ENCODE data around the gene SLC30A4. TPM values are rescaled to one million over a fixed set of nuclear protein-coding genes. Genes with fewer than 3 reads are reported as not detected.
A peak's percentile ranks its signal among the peaks of the same experiment; 100 is the strongest.

Gene SLC30A4, protein sequence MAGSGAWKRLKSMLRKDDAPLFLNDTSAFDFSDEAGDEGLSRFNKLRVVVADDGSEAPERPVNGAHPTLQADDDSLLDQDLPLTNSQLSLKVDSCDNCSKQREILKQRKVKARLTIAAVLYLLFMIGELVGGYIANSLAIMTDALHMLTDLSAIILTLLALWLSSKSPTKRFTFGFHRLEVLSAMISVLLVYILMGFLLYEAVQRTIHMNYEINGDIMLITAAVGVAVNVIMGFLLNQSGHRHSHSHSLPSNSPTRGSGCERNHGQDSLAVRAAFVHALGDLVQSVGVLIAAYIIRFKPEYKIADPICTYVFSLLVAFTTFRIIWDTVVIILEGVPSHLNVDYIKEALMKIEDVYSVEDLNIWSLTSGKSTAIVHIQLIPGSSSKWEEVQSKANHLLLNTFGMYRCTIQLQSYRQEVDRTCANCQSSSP
- total RNA-seq = 1 to 10 TPM; 3.5 to 4.3 TPM

DNA sequence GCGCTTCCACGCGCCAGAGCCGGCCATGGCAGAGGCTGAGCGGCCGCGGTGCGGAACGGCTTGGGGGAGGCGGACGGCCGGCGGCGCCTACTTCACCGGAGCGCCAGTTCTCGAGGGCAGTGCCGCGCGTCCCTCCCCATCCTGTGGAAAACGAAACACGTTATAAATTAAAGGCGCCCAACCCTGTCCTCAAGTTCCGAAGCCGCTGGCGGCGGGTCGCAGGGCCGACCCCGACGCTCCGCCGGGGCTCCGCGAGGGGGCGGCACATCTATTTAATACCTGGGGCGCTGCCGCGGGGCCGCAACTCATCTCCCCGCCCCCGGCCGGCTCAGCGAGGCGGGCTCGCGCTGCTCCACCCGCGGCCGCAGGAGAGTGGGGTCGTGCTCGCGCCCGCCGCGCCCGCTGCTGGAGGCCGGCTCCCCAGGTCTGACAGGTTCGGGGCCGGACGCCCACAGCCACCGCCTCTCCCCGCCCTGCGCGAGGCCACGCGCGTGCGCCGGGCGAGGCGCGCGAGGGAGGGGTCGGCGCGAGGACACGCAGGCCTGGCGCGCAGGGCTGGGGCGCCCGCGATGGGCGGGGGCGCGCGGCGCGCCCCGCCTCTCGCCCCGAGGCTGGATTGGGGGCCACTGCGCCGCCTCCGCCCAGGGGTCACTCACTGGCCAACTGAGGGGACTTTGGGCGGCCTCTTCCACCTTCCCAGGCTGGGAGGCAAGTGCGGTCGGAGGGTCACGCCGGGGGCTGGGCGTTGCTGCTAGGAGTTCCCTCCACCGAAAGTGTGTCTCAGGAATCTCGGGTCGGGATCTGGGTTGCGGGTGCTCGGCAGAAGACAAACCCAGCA, at the start of gene SLC30A4:
TSS of gene SLC30A4 (minus strand) at position 428 of the 838 bp plus-strand sequence. CDS start at position 27, 401 bp downstream.
- Mint-ChIP-seq H3K4me1 (peaks cover 22% of the 10 kb centered on the region), H3K27ac (peak within 1 kb of the TSS; percentile 85), H3K9me3 (no peaks in the 10 kb centered on the region), H3K27me3 (peaks cover 26% of the 10 kb centered on the region), H3K36me3 (ENCODE audit: low read depth) (no peaks in the 10 kb centered on the region), H3K4me3 (peak within 1 kb of the TSS; percentile 86)
- POLR2A ChIA-PET = no interaction called here
- CTCF ChIA-PET = no interaction called here
- peak; percentile 62 for DNase-seq

- Mint-ChIP-seq H3K4me1 (no peaks in the 10 kb centered on the region), H3K36me3 (ENCODE audit: low read depth) (no peaks in the 10 kb centered on the region), H3K4me3 (no peak overlapping the region), H3K9me3 (no peaks in the 10 kb centered on the region), H3K27me3 (peaks cover 39% of the 10 kb centered on the region), H3K27ac (no peak overlapping the region)
- DNase-seq = no peak
- POLR2A ChIA-PET = interaction anchor here (0.7 kb wide), 1 partner anchor 31 kb away, joined by 4 read pairs; no protein-coding TSS in a partner anchor
- CTCF ChIA-PET = interaction anchor here (0.6 kb wide), 1 partner anchor 1271 kb away, joined by 3 read pairs; no protein-coding TSS in a partner anchor
These were observed 33.5 kb upstream of the SLC30A4 start for GRCh38 chr15:45555934-45556608.

GRCh38 chr15:45551676-45552075, 29.1 kb upstream of the SLC30A4 start:
- no peak for DNase-seq
- Mint-ChIP-seq H3K27me3 (peaks cover 24% of the 10 kb centered on the region), H3K27ac (no peak overlapping the region), H3K4me3 (no peak overlapping the region), H3K36me3 (ENCODE audit: low read depth) (no peaks in the 10 kb centered on the region), H3K9me3 (no peaks in the 10 kb centered on the region), H3K4me1 (no peaks in the 10 kb centered on the region)
- ChIA-PET POLR2A (no interaction called here), CTCF (interaction anchor here (0.5 kb wide), 1 partner anchor 670 kb away, joined by 3 read pairs; no protein-coding TSS in a partner anchor)

- peaks cover 17% of the 10 kb centered on the region for H3K27me3 Mint-ChIP-seq
- CTCF ChIA-PET = no interaction called here
- POLR2A ChIA-PET = no interaction called here
- no peak for DNase-seq
- no peaks in the 10 kb centered on the region for H3K4me1 Mint-ChIP-seq
- no peaks in the 10 kb centered on the region for H3K9me3 Mint-ChIP-seq
- H3K27ac Mint-ChIP-seq = no peak overlapping the region
- H3K36me3 Mint-ChIP-seq (ENCODE audit: low read depth) = no peaks in the 10 kb centered on the region
- H3K4me3 Mint-ChIP-seq = no peak overlapping the region
These were observed 27.9 kb upstream of the SLC30A4 start for GRCh38 chr15:45550436-45550835.

DNA sequence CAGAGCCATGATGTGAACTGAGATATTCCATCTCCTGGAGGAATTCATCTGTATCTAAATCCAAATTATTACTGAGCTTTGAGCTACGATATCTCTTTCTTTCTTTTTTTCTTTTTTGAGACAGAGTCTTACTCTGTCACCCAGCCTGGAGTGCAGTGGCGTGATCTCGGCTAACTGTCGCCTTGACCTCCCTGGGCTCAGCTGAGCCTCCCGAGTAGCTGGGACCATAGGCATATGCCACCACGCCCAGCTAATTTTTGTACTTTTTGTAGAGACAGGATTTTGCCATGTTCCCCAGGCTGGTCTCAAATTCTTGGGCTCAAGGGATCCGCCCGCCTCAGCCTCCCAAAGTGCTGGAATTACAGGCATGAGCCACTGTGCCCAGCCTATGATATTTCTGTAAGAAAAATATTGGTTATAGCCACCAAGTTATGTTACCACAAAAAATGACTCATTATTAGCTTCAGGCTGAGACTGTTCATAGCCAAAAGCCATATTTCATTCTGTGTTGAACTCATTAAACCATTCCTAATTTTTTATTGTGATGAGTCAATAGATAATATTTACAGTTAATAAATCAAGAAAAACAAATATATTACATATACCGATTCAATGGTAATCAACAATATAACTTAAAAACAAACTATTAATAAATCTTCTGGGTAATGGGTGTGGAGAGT, 27.1 kb upstream of the SLC30A4 start:
- ChIA-PET POLR2A (no interaction called here), CTCF (no interaction called here)
- no peak for DNase-seq
- Mint-ChIP-seq H3K27me3 (peaks cover 15% of the 10 kb centered on the region), H3K36me3 (ENCODE audit: low read depth) (no peaks in the 10 kb centered on the region), H3K9me3 (no peaks in the 10 kb centered on the region), H3K27ac (no peak overlapping the region), H3K4me3 (no peak overlapping the region), H3K4me1 (no peaks in the 10 kb centered on the region)

DNA sequence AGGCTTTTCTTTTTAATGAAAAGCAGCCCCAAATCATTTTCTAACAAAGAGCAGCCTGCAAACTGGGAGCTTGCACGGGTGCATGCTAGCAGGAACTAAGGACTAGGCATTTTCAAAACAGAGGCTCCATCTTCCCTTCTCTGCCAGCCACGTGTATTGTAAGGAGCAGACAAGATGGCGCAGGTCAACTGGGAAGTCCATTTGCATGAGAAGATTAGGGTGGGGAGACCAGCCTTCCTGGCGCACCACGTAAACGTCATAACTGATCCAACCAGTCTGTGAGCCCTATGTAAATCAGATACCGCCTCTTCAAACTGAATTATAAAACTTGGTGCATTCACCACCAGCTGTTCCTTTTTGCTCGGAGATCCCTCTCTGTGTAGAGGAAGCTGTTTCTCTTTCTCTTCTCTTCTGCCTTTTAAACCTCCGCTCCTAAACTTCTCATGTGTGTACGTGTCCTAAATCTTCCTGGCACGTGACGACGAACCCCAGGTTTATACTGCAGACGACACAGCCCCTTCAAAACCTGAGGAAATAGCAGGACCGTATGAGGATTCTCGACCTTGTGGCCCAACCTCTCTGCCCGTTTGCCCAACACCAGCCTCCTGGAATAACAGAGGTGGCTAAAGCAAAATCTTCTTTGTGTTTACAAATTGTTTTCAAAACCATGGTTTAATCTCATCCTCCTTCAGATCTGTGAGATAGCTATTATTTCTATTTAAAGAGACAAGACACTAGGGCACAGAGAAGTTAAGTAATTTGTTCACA, 26.4 kb upstream of the SLC30A4 start:
- Mint-ChIP-seq H3K4me1 (no peaks in the 10 kb centered on the region), H3K36me3 (ENCODE audit: low read depth) (no peaks in the 10 kb centered on the region), H3K27me3 (peaks cover 9% of the 10 kb centered on the region), H3K27ac (no peak overlapping the region), H3K9me3 (no peaks in the 10 kb centered on the region), H3K4me3 (no peak overlapping the region)
- DNase-seq = no peak
- ChIA-PET CTCF (no interaction called here), POLR2A (no interaction called here)

- no peak overlapping the region for H3K27ac Mint-ChIP-seq
- no peaks in the 10 kb centered on the region for H3K36me3 Mint-ChIP-seq (ENCODE audit: low read depth)
- POLR2A ChIA-PET = no interaction called here
These were observed 24.2 kb upstream of the SLC30A4 start for GRCh38 chr15:45546789-45547188.

DNA sequence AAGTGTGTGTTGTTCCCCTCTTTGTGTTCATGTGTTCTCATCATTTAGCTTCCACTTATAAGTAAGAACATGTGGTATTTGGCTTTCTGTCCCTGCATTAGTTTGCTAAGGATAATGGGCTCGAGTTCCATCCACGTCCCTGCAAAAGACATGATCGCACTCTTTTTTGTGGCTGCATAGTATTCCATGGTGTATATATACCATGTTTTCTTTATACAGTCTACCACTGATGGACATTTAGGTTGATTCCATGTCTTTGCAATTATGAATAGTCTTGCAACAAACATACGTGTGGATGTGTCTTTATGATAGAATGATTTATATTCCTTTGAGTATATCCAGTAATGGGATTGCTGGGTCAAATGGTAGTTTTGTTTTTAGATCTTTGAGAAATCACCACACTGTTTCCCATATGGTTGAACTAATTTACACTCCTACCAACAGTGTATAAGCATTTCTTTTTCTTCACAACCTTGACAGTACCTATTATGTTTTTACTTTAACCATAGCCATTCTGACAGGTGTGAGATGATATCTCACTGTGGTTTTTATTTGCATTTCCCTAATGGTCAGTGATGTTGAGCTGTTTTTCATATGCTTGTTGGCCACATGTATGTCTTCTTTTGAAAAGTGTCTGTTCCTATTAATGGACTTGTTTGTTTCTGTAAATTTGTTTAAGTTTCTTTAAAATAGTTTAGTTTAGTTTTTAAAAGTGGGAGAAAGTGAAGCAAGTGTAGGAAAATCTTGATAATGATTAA, 21.9 kb upstream of the SLC30A4 start:
- CTCF ChIA-PET = no interaction called here

More at GRCh38 chr15:45546789-45547188, 24.2 kb upstream of the SLC30A4 start:
- no peak overlapping the region for H3K4me3 Mint-ChIP-seq
- DNase-seq = no peak
- no peaks in the 10 kb centered on the region for H3K9me3 Mint-ChIP-seq
- H3K4me1 Mint-ChIP-seq = no peaks in the 10 kb centered on the region
- CTCF ChIA-PET = interaction anchor here (0.6 kb wide), 2 partner anchors 29 to 296 kb away, joined by 4 read pairs; no protein-coding TSS in a partner anchor
- peaks cover 2% of the 10 kb centered on the region for H3K27me3 Mint-ChIP-seq

GRCh38 chr15:45543051-45543450, 20.5 kb upstream of the SLC30A4 start:
- Mint-ChIP-seq H3K4me1 (no peaks in the 10 kb centered on the region), H3K9me3 (no peaks in the 10 kb centered on the region), H3K27ac (no peak overlapping the region), H3K27me3 (peaks cover 2% of the 10 kb centered on the region), H3K36me3 (ENCODE audit: low read depth) (no peaks in the 10 kb centered on the region), H3K4me3 (no peak overlapping the region)
- ChIA-PET CTCF (no interaction called here), POLR2A (no interaction called here)
- DNase-seq = no peak

More for the DNA sequence above, 21.9 kb upstream of the SLC30A4 start:
- no peaks in the 10 kb centered on the region for H3K36me3 Mint-ChIP-seq (ENCODE audit: low read depth)
- no peaks in the 10 kb centered on the region for H3K4me1 Mint-ChIP-seq
- H3K9me3 Mint-ChIP-seq = no peaks in the 10 kb centered on the region
- POLR2A ChIA-PET = no interaction called here
- H3K4me3 Mint-ChIP-seq = no peak overlapping the region
- DNase-seq = no peak
- no peak overlapping the region for H3K27ac Mint-ChIP-seq
- peaks cover 2% of the 10 kb centered on the region for H3K27me3 Mint-ChIP-seq

DNA sequence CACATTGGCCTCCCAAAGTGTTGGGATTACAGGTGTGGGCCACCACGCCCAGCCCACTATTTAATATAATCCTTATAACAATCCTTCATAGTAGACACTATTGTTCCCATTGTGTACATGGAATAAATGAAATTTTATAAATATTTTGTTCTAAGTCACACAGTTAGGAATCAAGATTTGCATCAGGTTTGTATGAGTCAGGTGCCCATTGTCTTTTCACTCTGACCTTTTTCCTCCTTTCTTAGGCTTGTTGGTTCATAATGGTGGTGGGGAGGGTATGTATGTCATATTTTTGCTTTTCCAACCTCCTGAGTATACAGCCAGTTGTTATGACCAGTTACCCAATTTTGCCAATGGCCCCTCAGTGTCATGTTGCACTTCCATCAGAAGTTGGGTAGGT, 18.0 kb upstream of the SLC30A4 start:
- Mint-ChIP-seq H3K27ac (no peak overlapping the region), H3K4me3 (no peak overlapping the region), H3K4me1 (no peaks in the 10 kb centered on the region), H3K36me3 (ENCODE audit: low read depth) (no peaks in the 10 kb centered on the region), H3K9me3 (no peaks in the 10 kb centered on the region), H3K27me3 (no peaks in the 10 kb centered on the region)
- POLR2A ChIA-PET = no interaction called here
- CTCF ChIA-PET = interaction anchor here (0.7 kb wide), 1 partner anchor 158 kb away, joined by 3 read pairs; no protein-coding TSS in a partner anchor
- DNase-seq = no peak

GRCh38 chr15:45539680-45540079, 17.1 kb upstream of the SLC30A4 start:
- no peaks in the 10 kb centered on the region for H3K4me1 Mint-ChIP-seq
- CTCF ChIA-PET = no interaction called here
- POLR2A ChIA-PET = no interaction called here
- H3K27me3 Mint-ChIP-seq = no peaks in the 10 kb centered on the region
- DNase-seq = no peak
- no peaks in the 10 kb centered on the region for H3K36me3 Mint-ChIP-seq (ENCODE audit: low read depth)
- no peak overlapping the region for H3K4me3 Mint-ChIP-seq
- no peaks in the 10 kb centered on the region for H3K9me3 Mint-ChIP-seq
- no peak overlapping the region for H3K27ac Mint-ChIP-seq

Data from activated CD4-positive, alpha-beta T cell treated with anti-CD3 and anti-CD28 coated beads, Interleukin-2, amount 10 ng/mL, durations not matched to agents 7 days and 5 days (primary cell).